Loucy (cell line): Measurements from ENCODE around the gene TRIM31.

Experiments used
- H2AFZ ChIP-seq: fragments of 200-600 bp; sonication (generic); 2 replicates; pipeline ENCODE4 v1.6.0; 2016; ENCODE audit warnings: antibody characterized with exemption, mild to moderate bottlenecking, low read length, moderate library complexity
- H3F3A ChIP-seq: fragments of 200-600 bp; 2 replicates; pipeline ENCODE4 v1.6.0; 2016; ENCODE audit warnings: antibody characterized with exemption, low read depth, mild to moderate bottlenecking
- H3K27me3 ChIP-seq: fragments of 200-600 bp; sonication (generic); 2 replicates; pipeline ENCODE4 v1.6.1; 2014; ENCODE audit warnings: low read length, mild to moderate bottlenecking; ENCODE audit not compliant: insufficient read depth, poor library complexity, severe bottlenecking
- H3K36me3 ChIP-seq: fragments of 200-600 bp; sonication (generic); 2 replicates; pipeline ENCODE4 v1.6.1; 2016; ENCODE audit warnings: low read length; ENCODE audit not compliant: insufficient read depth
- H3K4me1 ChIP-seq: fragments of 200-600 bp; sonication (generic); 2 replicates; pipeline ENCODE4 v1.5.1; 2014; ENCODE audit warnings: low read length, mild to moderate bottlenecking; ENCODE audit not compliant: insufficient read depth, poor library complexity, severe bottlenecking
- H3K4me2 ChIP-seq: fragments of 200-600 bp; sonication (generic); 2 replicates; pipeline ENCODE4 v1.6.0; 2014; ENCODE audit warnings: antibody characterized with exemption, low read length, low read depth, mild to moderate bottlenecking; ENCODE audit not compliant: poor library complexity, severe bottlenecking
- H3K4me3 ChIP-seq: fragments of 200-600 bp; sonication (generic); 2 replicates; pipeline ENCODE4 v1.5.1; 2014; ENCODE audit warnings: low read length, mild to moderate bottlenecking, mixed read lengths; ENCODE audit not compliant: poor library complexity, severe bottlenecking
- H3K79me2 ChIP-seq: fragments of 200-600 bp; sonication (generic); 2 replicates; pipeline ENCODE4 v1.6.1; 2014; ENCODE audit warnings: low read length; ENCODE audit not compliant: insufficient read depth
- H3K9ac ChIP-seq: fragments of 200-600 bp; sonication (generic); 2 replicates; pipeline ENCODE4 v1.6.0; 2014; ENCODE audit warnings: mild to moderate bottlenecking, low read depth, low read length, moderate library complexity; ENCODE audit not compliant: poor library complexity, severe bottlenecking
- H3K9me2 ChIP-seq: fragments of 200-600 bp; sonication (generic); replicated peaks from 2 replicates; pipeline ENCODE4 v1.6.1; 2016; ENCODE audit warnings: low read depth, low read length, mixed read lengths
- H3K9me3 ChIP-seq: fragments of 200-600 bp; sonication (generic); 2 replicates; pipeline ENCODE4 v1.6.1; 2014; ENCODE audit warnings: mild to moderate bottlenecking, antibody characterized with exemption, low read length, low read depth; ENCODE audit not compliant: insufficient read depth
- H4K20me1 ChIP-seq: fragments of 200-600 bp; sonication (generic); 2 replicates; pipeline ENCODE4 v1.6.0; 2014; ENCODE audit warnings: antibody characterized with exemption, low read length, mild to moderate bottlenecking; ENCODE audit not compliant: insufficient read depth, poor library complexity, severe bottlenecking
- CTCF ChIP-seq: fragments of 200-600 bp; sonication (generic); conservative IDR thresholded peaks from 2 replicates; pipeline ENCODE4 v1.5.1; 2014; ENCODE audit warnings: mild to moderate bottlenecking, antibody characterized with exemption, low read length
- EZH2phosphoT487 ChIP-seq: fragments of 200-600 bp; IDR thresholded peaks from 2 replicates; pipeline ENCODE4 v1.6.1; 2018; ENCODE audit warnings: antibody characterized with exemption, mild to moderate bottlenecking, moderate library complexity, borderline replicate concordance

The TRIM31 gene

GRCh38 chr6:30087876-30088275 is 25.0 kb downstream of the TRIM31 start:
- Histone ChIP-seq H3K9me3 (no peaks in the 10 kb centered on the region), H4K20me1 (no peaks in the 10 kb centered on the region)
- TF ChIP-seq CTCF: no peak
- no peak for TF ChIP-seq EZH2phosphoT487

GRCh38 chr6:30077218-30077617 is 35.7 kb downstream of the TRIM31 start:
- peak overlapping the region; percentile 38 for H2AFZ ChIP-seq
- peak overlapping the region; percentile 29 for H3K9ac ChIP-seq
- no peaks in the 10 kb centered on the region for H3K27me3 ChIP-seq
- peaks cover 29% of the 10 kb centered on the region for H3K4me1 ChIP-seq
- no peaks in the 10 kb centered on the region for H4K20me1 ChIP-seq
- no peaks in the 10 kb centered on the region for H3K36me3 ChIP-seq
- no peaks in the 10 kb centered on the region for H3K9me2 ChIP-seq
- H3K4me2 ChIP-seq: peak overlapping the region; percentile 74
- no peak for TF ChIP-seq CTCF
- no peak for TF ChIP-seq EZH2phosphoT487
- no peaks in the 10 kb centered on the region for H3K9me3 ChIP-seq
- H3K4me3 ChIP-seq: peak overlapping the region; percentile 47
- H3K79me2 ChIP-seq: no peaks in the 10 kb centered on the region
- H3F3A ChIP-seq: peaks cover 3% of the 10 kb centered on the region; the same call in 1 of the 2 replicates

More at GRCh38 chr6:30087876-30088275, 25.0 kb downstream of the TRIM31 start:
- Histone ChIP-seq H3K9ac (no peak overlapping the region), H3K4me2 (no peak overlapping the region), H3K79me2 (no peaks in the 10 kb centered on the region), H3K27me3 (no peaks in the 10 kb centered on the region), H3K4me3 (no peak overlapping the region), H3K9me2 (no peaks in the 10 kb centered on the region), H3K36me3 (no peaks in the 10 kb centered on the region), H3F3A (no peaks in the 10 kb centered on the region), H3K4me1 (no peaks in the 10 kb centered on the region), H2AFZ (no peak overlapping the region)

GRCh38 chr6:30075790-30076732 is 36.8 kb downstream of the TRIM31 start:
- H3F3A ChIP-seq: peaks cover 3% of the 10 kb centered on the region; the same call in 1 of the 2 replicates
- no peak overlapping the region for H2AFZ ChIP-seq
- no peaks in the 10 kb centered on the region for H3K27me3 ChIP-seq
- H3K9ac ChIP-seq: peak overlapping the region; percentile 29
- no peaks in the 10 kb centered on the region for H3K9me2 ChIP-seq
- no peaks in the 10 kb centered on the region for H4K20me1 ChIP-seq
- no peaks in the 10 kb centered on the region for H3K9me3 ChIP-seq
- TF ChIP-seq EZH2phosphoT487: no peak
- TF ChIP-seq CTCF: peak; percentile 69
- peak overlapping the region; percentile 47 for H3K4me3 ChIP-seq
- no peaks in the 10 kb centered on the region for H3K36me3 ChIP-seq
- H3K79me2 ChIP-seq: no peaks in the 10 kb centered on the region
- peaks cover 29% of the 10 kb centered on the region for H3K4me1 ChIP-seq
- peak overlapping the region; percentile 74 for H3K4me2 ChIP-seq
